HEK293 (cell line): ENCODE data around the gene SLMAP.

Source experiments
- CTCF ChIA-PET: fragments of 350-600 bp; formaldehyde crosslinking; extraction: SDS; loops from one replicate; lab custom pipeline; 2021; ENCODE audit warnings: antibody characterized with exemption; lab: Yijun Ruan, JAX
- POLR2A ChIA-PET: fragments of 300-600 bp; formaldehyde crosslinking; extraction: SDS; loops from one replicate; lab custom pipeline; 2020; ENCODE audit warnings: antibody characterized with exemption, inconsistent platforms; lab: Yijun Ruan, JAX
- H3K27ac ChIP-seq: fragments of 200-500 bp; sonication (Bioruptor generic); 2 replicates; pipeline ENCODE4 v1.5.1; 2014; ENCODE audit warnings: low read depth, low read length, control low read depth, inconsistent platforms; ENCODE audit errors: extremely low read depth
- H3K36me3 ChIP-seq, 2 experiments: fragments of 200-500 bp in 1 of 2; sonication (Bioruptor generic) in 1 of 2; 1 replicate in 1 of 2; 2 replicates in 1 of 2; pipeline ENCODE4 v1.5.1; 2014 to 2017; ENCODE audit warnings: inconsistent platforms in 2 of 2, low read length in 2 of 2; ENCODE audit not compliant: control insufficient read depth in 2 of 2, insufficient read depth in 1 of 2
- H3K4me1 ChIP-seq: fragments of 200-500 bp; sonication (Bioruptor generic); 2 replicates; pipeline ENCODE4 v1.5.1; 2014; ENCODE audit warnings: mild to moderate bottlenecking, low read length, inconsistent platforms; ENCODE audit not compliant: control insufficient read depth, insufficient read depth
- H3K4me3 ChIP-seq: 2 replicates; pipeline ENCODE4 v1.5.1; 2011; ENCODE audit warnings: low read depth, mild to moderate bottlenecking, control low read depth, low read length, moderate library complexity
- H3K9me3 ChIP-seq: fragments of 200-500 bp; sonication (Bioruptor generic); 2 replicates; pipeline ENCODE4 v1.5.1; 2014; ENCODE audit warnings: low read depth, low read length, inconsistent platforms; ENCODE audit not compliant: control insufficient read depth, insufficient read depth
- BCL11A ChIP-seq: fragments of 450-650 bp; formaldehyde crosslinking; IDR thresholded peaks from 2 replicates; pipeline ENCODE4 v1.5.1; 2016; ENCODE audit warnings: low read depth, missing biosample characterization, missing genetic modification characterization
- MYNN ChIP-seq: fragments of 450-650 bp; formaldehyde crosslinking; IDR thresholded peaks from 2 replicates; pipeline ENCODE4 v1.5.1; 2016; ENCODE audit warnings: missing biosample characterization, missing genetic modification characterization, borderline replicate concordance
- SALL2 ChIP-seq: fragments of 450-650 bp; formaldehyde crosslinking; IDR thresholded peaks from 2 replicates; pipeline ENCODE4 v1.5.0; 2017; ENCODE audit warnings: missing biosample characterization, mild to moderate bottlenecking, missing genetic modification characterization, borderline replicate concordance
- SCRT2 ChIP-seq: fragments of 450-650 bp; formaldehyde crosslinking; IDR thresholded peaks from 2 replicates; pipeline ENCODE4 v1.5.1; 2016; ENCODE audit warnings: missing biosample characterization, missing genetic modification characterization
- ZBTB1 ChIP-seq: fragments of 450-650 bp; formaldehyde crosslinking; IDR thresholded peaks from 2 replicates; pipeline ENCODE4 v1.5.1; 2016; ENCODE audit warnings: missing biosample characterization, missing genetic modification characterization
- ZBTB17 ChIP-seq: fragments of 450-650 bp; formaldehyde crosslinking; IDR thresholded peaks from 2 replicates; pipeline ENCODE4 v1.5.1; 2016; ENCODE audit warnings: missing biosample characterization, missing genetic modification characterization
- ZIC2 ChIP-seq: fragments of 450-650 bp; formaldehyde crosslinking; IDR thresholded peaks from 2 replicates; pipeline ENCODE4 v1.5.1; 2016; ENCODE audit warnings: missing biosample characterization, missing genetic modification characterization
- ZNF10 ChIP-seq: fragments of 450-650 bp; formaldehyde crosslinking; IDR thresholded peaks from 2 replicates; pipeline ENCODE4 v1.5.1; 2017; ENCODE audit warnings: missing biosample characterization, missing genetic modification characterization
- ZNF202 ChIP-seq: fragments of 450-650 bp; formaldehyde crosslinking; IDR thresholded peaks from 2 replicates; pipeline ENCODE4 v1.5.1; 2016; ENCODE audit warnings: missing biosample characterization, missing genetic modification characterization, borderline replicate concordance
- ZNF274 ChIP-seq, 2 experiments: fragments of 200-500 bp in 1 of 2; fragments of 450-650 bp in 1 of 2; sonication (Bioruptor generic) in 1 of 2; formaldehyde crosslinking in 1 of 2; IDR thresholded peaks; 2 replicates each; pipeline versions ENCODE4 v1.5.1 to v1.6.1; 2014 to 2016; ENCODE audit warnings: borderline replicate concordance in 1 of 2, inconsistent platforms in 1 of 2, low read length in 1 of 2, missing biosample characterization in 1 of 2, missing genetic modification characterization in 1 of 2
- ZNF311 ChIP-seq: fragments of 450-650 bp; formaldehyde crosslinking; IDR thresholded peaks from 2 replicates; pipeline ENCODE4 v1.5.1; 2017; ENCODE audit warnings: missing biosample characterization, missing genetic modification characterization, borderline replicate concordance
- ZNF354C ChIP-seq: fragments of 450-650 bp; formaldehyde crosslinking; IDR thresholded peaks from 2 replicates; pipeline ENCODE4 v1.5.1; 2016; ENCODE audit warnings: missing biosample characterization, missing genetic modification characterization, low read depth, borderline replicate concordance
- ZNF366 ChIP-seq: fragments of 450-650 bp; formaldehyde crosslinking; conservative IDR thresholded peaks from 2 replicates; pipeline ENCODE4 v1.5.1; 2016; ENCODE audit warnings: missing biosample characterization, missing genetic modification characterization
- ZNF404 ChIP-seq: fragments of 450-650 bp; formaldehyde crosslinking; IDR thresholded peaks from 2 replicates; pipeline ENCODE4 v1.5.1; 2017; ENCODE audit warnings: missing biosample characterization, missing genetic modification characterization
- ZNF521 ChIP-seq: fragments of 450-650 bp; formaldehyde crosslinking; IDR thresholded peaks from 2 replicates; pipeline ENCODE4 v1.5.1; 2017; ENCODE audit warnings: missing biosample characterization, mild to moderate bottlenecking, missing genetic modification characterization
- ZNF585B ChIP-seq: fragments of 450-650 bp; formaldehyde crosslinking; IDR thresholded peaks from 2 replicates; pipeline ENCODE4 v1.5.1; 2016; ENCODE audit warnings: missing biosample characterization, missing genetic modification characterization
- ZNF629 ChIP-seq: fragments of 450-650 bp; formaldehyde crosslinking; IDR thresholded peaks from 2 replicates; pipeline ENCODE4 v1.5.1; 2017; ENCODE audit warnings: missing biosample characterization, missing genetic modification characterization
- ZNF777 ChIP-seq: fragments of 450-650 bp; formaldehyde crosslinking; IDR thresholded peaks from 2 replicates; pipeline ENCODE4 v1.5.1; 2017; ENCODE audit warnings: missing biosample characterization, missing genetic modification characterization, borderline replicate concordance
- ZSCAN23 ChIP-seq: fragments of 450-650 bp; formaldehyde crosslinking; IDR thresholded peaks from 2 replicates; pipeline ENCODE4 v1.5.1; 2016; ENCODE audit warnings: missing biosample characterization, missing genetic modification characterization
- TF ChIP-seq, protein P1 (sequence below): fragments of 450-650 bp; formaldehyde crosslinking; IDR thresholded peaks from 2 replicates; pipeline ENCODE4 v1.5.1; 2016; ENCODE audit warnings: missing biosample characterization, missing genetic modification characterization
- TF ChIP-seq, protein P2 (sequence below): fragments of 450-650 bp; formaldehyde crosslinking; conservative IDR thresholded peaks from 2 replicates; pipeline ENCODE4 v1.5.1; 2016; ENCODE audit warnings: low read depth, missing biosample characterization, missing genetic modification characterization
- TF ChIP-seq, protein P3 (sequence below): fragments of 450-650 bp; formaldehyde crosslinking; IDR thresholded peaks from 2 replicates; pipeline ENCODE4 v1.5.1; 2016; ENCODE audit warnings: missing biosample characterization, missing genetic modification characterization, low read depth
- TF ChIP-seq, protein P4 (sequence below): IDR thresholded peaks from 2 replicates; pipeline ENCODE4 v1.6.1; 2011; ENCODE audit warnings: mild to moderate bottlenecking, low read depth, low read length, borderline replicate concordance

Gene SLMAP

DNA sequence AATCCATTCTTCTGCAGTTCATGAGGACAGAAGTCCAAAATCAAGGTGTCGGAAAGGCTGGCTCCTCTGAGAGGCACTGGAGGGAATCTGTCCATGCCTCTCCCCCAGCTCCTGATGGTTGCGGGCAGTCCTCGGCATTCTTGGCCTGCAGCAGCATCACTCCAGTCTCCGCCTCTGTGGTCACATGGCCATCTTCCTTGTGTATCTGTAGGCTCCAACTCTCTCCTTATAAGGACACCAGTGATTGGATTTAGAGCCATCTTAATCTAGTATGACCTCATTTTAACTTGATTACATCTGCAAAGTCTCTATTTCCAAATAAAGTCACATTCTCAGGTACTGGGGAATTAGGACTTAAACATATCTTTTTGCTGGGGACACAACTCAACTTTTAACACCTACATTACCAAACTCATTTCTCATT lies 196.1 kb downstream of the SLMAP start (continued):
- no peak for TF ChIP-seq SALL2

DNA sequence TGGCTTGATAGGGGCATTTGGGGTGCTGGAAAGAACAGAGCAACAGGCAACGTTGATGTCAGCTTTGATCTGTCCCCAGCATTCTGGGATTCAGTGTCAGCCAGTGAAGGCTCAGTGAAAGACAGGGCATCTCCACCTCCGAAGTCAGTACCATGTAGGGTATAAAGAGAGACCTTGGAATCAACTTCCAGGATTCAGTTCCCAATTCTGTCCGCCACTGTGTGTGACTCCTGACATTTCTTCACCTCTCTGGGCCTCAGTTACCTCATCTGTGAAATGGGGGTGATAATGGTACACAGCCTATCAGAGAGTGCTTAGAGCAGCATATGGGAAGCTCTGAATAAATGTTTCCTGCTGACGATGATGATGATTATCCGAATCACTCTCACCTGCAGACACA lies 196.5 kb downstream of the SLMAP start:
- ChIA-PET POLR2A (no interaction called here), CTCF (no interaction called here)
- H3K9me3 ChIP-seq: no peaks in the 10 kb centered on the region
- H3K36me3 ChIP-seq: no peaks in the 10 kb centered on the region
- TF ChIP-seq MYNN (tag by site-specific recombination): no peak
- TF ChIP-seq ZNF585B (tag by site-specific recombination): no peak
- no peak for TF ChIP-seq ZNF202
- TF ChIP-seq ZIC2 (tag by site-specific recombination): no peak
- no peak for TF ChIP-seq ZBTB1 (tag by site-specific recombination)
- TF ChIP-seq ZBTB17 (tag by site-specific recombination): no peak
- TF ChIP-seq, protein P1, sequence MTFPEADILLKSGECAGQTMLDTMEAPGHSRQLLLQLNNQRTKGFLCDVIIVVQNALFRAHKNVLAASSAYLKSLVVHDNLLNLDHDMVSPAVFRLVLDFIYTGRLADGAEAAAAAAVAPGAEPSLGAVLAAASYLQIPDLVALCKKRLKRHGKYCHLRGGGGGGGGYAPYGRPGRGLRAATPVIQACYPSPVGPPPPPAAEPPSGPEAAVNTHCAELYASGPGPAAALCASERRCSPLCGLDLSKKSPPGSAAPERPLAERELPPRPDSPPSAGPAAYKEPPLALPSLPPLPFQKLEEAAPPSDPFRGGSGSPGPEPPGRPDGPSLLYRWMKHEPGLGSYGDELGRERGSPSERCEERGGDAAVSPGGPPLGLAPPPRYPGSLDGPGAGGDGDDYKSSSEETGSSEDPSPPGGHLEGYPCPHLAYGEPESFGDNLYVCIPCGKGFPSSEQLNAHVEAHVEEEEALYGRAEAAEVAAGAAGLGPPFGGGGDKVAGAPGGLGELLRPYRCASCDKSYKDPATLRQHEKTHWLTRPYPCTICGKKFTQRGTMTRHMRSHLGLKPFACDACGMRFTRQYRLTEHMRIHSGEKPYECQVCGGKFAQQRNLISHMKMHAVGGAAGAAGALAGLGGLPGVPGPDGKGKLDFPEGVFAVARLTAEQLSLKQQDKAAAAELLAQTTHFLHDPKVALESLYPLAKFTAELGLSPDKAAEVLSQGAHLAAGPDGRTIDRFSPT (tag by site-specific recombination): no peak
- TF ChIP-seq ZNF629 (tag by site-specific recombination): 0 out of 2 replicates have a peak, but pooled peaks have one; percentile 6
- TF ChIP-seq ZNF777 (tag by site-specific recombination): no peak
- no peak for TF ChIP-seq SALL2
- 0 out of 2 replicates have a peak, but pooled peaks have one; percentile 5 for TF ChIP-seq ZNF366 (tag by site-specific recombination)
- no peak for TF ChIP-seq ZNF10 (tag by site-specific recombination)
- no peak for TF ChIP-seq ZNF311 (tag by site-specific recombination)
- TF ChIP-seq BCL11A (tag by site-specific recombination): no peak
- TF ChIP-seq, protein P2, sequence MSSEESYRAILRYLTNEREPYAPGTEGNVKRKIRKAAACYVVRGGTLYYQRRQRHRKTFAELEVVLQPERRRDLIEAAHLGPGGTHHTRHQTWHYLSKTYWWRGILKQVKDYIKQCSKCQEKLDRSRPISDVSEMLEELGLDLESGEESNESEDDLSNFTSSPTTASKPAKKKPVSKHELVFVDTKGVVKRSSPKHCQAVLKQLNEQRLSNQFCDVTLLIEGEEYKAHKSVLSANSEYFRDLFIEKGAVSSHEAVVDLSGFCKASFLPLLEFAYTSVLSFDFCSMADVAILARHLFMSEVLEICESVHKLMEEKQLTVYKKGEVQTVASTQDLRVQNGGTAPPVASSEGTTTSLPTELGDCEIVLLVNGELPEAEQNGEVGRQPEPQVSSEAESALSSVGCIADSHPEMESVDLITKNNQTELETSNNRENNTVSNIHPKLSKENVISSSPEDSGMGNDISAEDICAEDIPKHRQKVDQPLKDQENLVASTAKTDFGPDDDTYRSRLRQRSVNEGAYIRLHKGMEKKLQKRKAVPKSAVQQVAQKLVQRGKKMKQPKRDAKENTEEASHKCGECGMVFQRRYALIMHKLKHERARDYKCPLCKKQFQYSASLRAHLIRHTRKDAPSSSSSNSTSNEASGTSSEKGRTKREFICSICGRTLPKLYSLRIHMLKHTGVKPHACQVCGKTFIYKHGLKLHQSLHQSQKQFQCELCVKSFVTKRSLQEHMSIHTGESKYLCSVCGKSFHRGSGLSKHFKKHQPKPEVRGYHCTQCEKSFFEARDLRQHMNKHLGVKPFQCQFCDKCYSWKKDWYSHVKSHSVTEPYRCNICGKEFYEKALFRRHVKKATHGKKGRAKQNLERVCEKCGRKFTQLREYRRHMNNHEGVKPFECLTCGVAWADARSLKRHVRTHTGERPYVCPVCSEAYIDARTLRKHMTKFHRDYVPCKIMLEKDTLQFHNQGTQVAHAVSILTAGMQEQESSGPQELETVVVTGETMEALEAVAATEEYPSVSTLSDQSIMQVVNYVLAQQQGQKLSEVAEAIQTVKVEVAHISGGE (tag by site-specific recombination): no peak
- no peak for TF ChIP-seq ZNF404 (tag by site-specific recombination)
- TF ChIP-seq, protein P3, sequence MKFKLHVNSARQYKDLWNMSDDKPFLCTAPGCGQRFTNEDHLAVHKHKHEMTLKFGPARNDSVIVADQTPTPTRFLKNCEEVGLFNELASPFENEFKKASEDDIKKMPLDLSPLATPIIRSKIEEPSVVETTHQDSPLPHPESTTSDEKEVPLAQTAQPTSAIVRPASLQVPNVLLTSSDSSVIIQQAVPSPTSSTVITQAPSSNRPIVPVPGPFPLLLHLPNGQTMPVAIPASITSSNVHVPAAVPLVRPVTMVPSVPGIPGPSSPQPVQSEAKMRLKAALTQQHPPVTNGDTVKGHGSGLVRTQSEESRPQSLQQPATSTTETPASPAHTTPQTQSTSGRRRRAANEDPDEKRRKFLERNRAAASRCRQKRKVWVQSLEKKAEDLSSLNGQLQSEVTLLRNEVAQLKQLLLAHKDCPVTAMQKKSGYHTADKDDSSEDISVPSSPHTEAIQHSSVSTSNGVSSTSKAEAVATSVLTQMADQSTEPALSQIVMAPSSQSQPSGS (tag by site-specific recombination): no peak
- TF ChIP-seq SCRT2: peak; percentile 71
- H3K27ac ChIP-seq: peak overlapping the region; percentile 61; the same call in 1 of the 2 replicates
- H3K4me3 ChIP-seq: no peak overlapping the region
- H3K4me1 ChIP-seq: 0 out of 2 replicates have a peak, but pooled peaks cover 2% of the 10 kb centered on the region

DNA sequence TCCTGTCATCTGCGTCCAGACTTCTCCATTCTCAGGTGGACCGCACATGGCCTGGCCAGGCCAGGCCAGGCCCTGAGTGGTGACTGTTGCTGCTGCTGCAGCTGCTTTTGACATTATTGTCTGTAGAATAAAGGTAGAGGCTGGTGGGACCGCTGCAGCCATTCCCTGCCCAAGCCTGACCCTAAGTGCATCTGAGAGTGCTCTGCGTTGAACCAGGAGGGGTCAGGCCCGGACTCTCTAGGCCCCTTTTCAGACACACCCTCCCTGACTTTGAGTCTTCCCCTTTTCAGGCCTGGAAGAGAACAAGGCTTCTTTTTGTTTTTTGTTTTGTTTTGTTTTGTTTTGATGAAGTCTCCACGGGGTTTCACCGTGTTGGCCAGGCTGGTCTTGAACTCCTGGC lies 197.5 kb downstream of the SLMAP start:
- Histone ChIP-seq H3K4me1 (0 out of 2 replicates have a peak, but pooled peaks cover 2% of the 10 kb centered on the region), H3K27ac (no peak overlapping the region), H3K36me3 (no peaks in the 10 kb centered on the region), H3K4me3 (no peak overlapping the region), H3K9me3 (no peaks in the 10 kb centered on the region)
- CTCF ChIA-PET: no interaction called here
- POLR2A ChIA-PET: no interaction called here
- TF ChIP-seq ZNF521 (tag by site-specific recombination) (no peak), ZNF274 (IDR thresholded peaks at IDR 0.05; ENCODE audit: low read length) (no peak), ZNF274 (tag by site-specific recombination; IDR thresholded peaks at IDR 0.05; ENCODE audit: borderline replicate concordance) (no peak), ZSCAN23 (tag by site-specific recombination) (no peak), ZNF354C (no peak)
- TF ChIP-seq, protein P4, sequence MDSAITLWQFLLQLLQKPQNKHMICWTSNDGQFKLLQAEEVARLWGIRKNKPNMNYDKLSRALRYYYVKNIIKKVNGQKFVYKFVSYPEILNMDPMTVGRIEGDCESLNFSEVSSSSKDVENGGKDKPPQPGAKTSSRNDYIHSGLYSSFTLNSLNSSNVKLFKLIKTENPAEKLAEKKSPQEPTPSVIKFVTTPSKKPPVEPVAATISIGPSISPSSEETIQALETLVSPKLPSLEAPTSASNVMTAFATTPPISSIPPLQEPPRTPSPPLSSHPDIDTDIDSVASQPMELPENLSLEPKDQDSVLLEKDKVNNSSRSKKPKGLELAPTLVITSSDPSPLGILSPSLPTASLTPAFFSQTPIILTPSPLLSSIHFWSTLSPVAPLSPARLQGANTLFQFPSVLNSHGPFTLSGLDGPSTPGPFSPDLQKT: no peak
